Neural cell (in vitro differentiated cells): Measurements from ENCODE around the gene DDX53.

ENCODE experiments used
- EP300 ChIP-seq: fragments of 450-650 bp; conservative IDR thresholded peaks from 2 replicates; pipeline ENCODE4 v1.6.1; 2014; ENCODE audit warnings: antibody characterized with exemption, mild to moderate bottlenecking, moderate library complexity; ENCODE audit not compliant: poor library complexity, severe bottlenecking
- EZH2 ChIP-seq: fragments of 200-600, 300-800 bp; shearing (Covaris generic), sonication (generic); IDR thresholded peaks from 2 replicates; pipeline ENCODE4 v1.6.1; 2014; ENCODE audit warnings: antibody characterized with exemption, low read length, borderline replicate concordance, mild to moderate bottlenecking; ENCODE audit not compliant: insufficient read depth, poor library complexity, severe bottlenecking
- MXI1 ChIP-seq: fragments of 450-650 bp; conservative IDR thresholded peaks from 2 replicates; pipeline ENCODE4 v1.6.1; 2014; ENCODE audit warnings: antibody characterized with exemption, mild to moderate bottlenecking; ENCODE audit not compliant: poor library complexity, severe bottlenecking
- POLR2AphosphoS5 ChIP-seq: IDR thresholded peaks from 2 replicates; pipeline ENCODE4 v1.6.1; 2012
- SMC3 ChIP-seq: fragments of 450-650 bp; conservative IDR thresholded peaks from 2 replicates; pipeline ENCODE4 v1.6.1; 2014; ENCODE audit warnings: antibody characterized with exemption, mild to moderate bottlenecking, moderate library complexity; ENCODE audit not compliant: poor library complexity
- TAF1 ChIP-seq: IDR thresholded peaks from 2 replicates; pipeline ENCODE4 v1.6.1; 2012; ENCODE audit warnings: low read depth
- TF ChIP-seq, protein P1 (sequence below): fragments of 450-650 bp; IDR thresholded peaks from 2 replicates; pipeline ENCODE4 v1.5.1; 2014; ENCODE audit warnings: antibody characterized with exemption, mild to moderate bottlenecking, moderate library complexity; ENCODE audit not compliant: poor library complexity, severe bottlenecking

GRCh38 chrX:22975786-22976185, 24.0 kb upstream of the DDX53 start:
- TF ChIP-seq POLR2AphosphoS5: no peak
- TF ChIP-seq EP300: no peak
- TF ChIP-seq, protein P1, sequence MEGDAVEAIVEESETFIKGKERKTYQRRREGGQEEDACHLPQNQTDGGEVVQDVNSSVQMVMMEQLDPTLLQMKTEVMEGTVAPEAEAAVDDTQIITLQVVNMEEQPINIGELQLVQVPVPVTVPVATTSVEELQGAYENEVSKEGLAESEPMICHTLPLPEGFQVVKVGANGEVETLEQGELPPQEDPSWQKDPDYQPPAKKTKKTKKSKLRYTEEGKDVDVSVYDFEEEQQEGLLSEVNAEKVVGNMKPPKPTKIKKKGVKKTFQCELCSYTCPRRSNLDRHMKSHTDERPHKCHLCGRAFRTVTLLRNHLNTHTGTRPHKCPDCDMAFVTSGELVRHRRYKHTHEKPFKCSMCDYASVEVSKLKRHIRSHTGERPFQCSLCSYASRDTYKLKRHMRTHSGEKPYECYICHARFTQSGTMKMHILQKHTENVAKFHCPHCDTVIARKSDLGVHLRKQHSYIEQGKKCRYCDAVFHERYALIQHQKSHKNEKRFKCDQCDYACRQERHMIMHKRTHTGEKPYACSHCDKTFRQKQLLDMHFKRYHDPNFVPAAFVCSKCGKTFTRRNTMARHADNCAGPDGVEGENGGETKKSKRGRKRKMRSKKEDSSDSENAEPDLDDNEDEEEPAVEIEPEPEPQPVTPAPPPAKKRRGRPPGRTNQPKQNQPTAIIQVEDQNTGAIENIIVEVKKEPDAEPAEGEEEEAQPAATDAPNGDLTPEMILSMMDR: no peak
- no peak for TF ChIP-seq SMC3
- TF ChIP-seq EZH2: no peak
- TF ChIP-seq MXI1: no peak
- TF ChIP-seq TAF1: no peak
